ENCODE measurements around the gene ALKBH4.

- TF ChIP-seq RCOR1 (IDR thresholded peaks at IDR 0.05; ENCODE audit: low read depth, low read length) (no peak), CTCF (IDR thresholded peaks at IDR 0.05) (no peak), FOSB (CRISPR knock-in tag; IDR thresholded peaks at IDR 0.05) (no peak), MAFK (IDR thresholded peaks at IDR 0.05; ENCODE audit: partially characterized antibody) (no peak)
- TF ChIP-seq, protein P1, sequence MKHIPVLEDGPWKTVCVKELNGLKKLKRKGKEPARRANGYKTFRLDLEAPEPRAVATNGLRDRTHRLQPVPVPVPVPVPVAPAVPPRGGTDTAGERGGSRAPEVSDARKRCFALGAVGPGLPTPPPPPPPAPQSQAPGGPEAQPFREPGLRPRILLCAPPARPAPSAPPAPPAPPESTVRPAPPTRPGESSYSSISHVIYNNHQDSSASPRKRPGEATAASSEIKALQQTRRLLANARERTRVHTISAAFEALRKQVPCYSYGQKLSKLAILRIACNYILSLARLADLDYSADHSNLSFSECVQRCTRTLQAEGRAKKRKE (CRISPR knock-in tag; IDR thresholded peaks at IDR 0.05; ENCODE audit: low read depth) = no peak
Observed at GRCh38 chr7:102451371-102452054, 13.2 kb downstream of the ALKBH4 start.
